H9 (cell line): Measurements from ENCODE around the gene FAM3A. TPM values are rescaled to one million over a fixed set of nuclear protein-coding genes. Genes with fewer than 3 reads are reported as not detected.

Experiments used
- DNase-seq: peaks from one replicate; pipeline ENCODE4 v3.0.0-alpha.2; 2017
- H2AFZ ChIP-seq: one replicate; pipeline ENCODE4 v1.6.1; 2013; ENCODE audit warnings: mild to moderate bottlenecking, low read length, control low read depth, moderate library complexity
- H2AK5ac ChIP-seq: 2 replicates; pipeline ENCODE4 v1.6.1; 2013; ENCODE audit warnings: low read length, control low read depth, mixed read lengths; ENCODE audit not compliant: insufficient read length
- H2BK120ac ChIP-seq: one replicate; pipeline ENCODE4 v1.6.1; 2013; ENCODE audit warnings: low read depth, mild to moderate bottlenecking, low read length, control low read depth, inconsistent platforms; ENCODE audit not compliant: poor library complexity, severe bottlenecking
- H2BK12ac ChIP-seq: 2 replicates; pipeline ENCODE4 v1.6.1; 2013; ENCODE audit warnings: low read length, control low read depth, mixed read lengths, low read depth; ENCODE audit not compliant: insufficient read length
- H2BK15ac ChIP-seq: 2 replicates; pipeline ENCODE4 v1.6.1; 2013; ENCODE audit warnings: low read depth, low read length, control low read depth
- H2BK20ac ChIP-seq: one replicate; pipeline ENCODE4 v1.6.1; 2013; ENCODE audit warnings: low read depth, mild to moderate bottlenecking, low read length, control low read depth, inconsistent platforms; ENCODE audit not compliant: poor library complexity, severe bottlenecking
- H2BK5ac ChIP-seq: 2 replicates; pipeline ENCODE4 v1.6.1; 2013; ENCODE audit warnings: low read length, control low read depth, mixed read lengths; ENCODE audit not compliant: insufficient read length
- H3K14ac ChIP-seq: 2 replicates; pipeline ENCODE4 v1.6.1; 2013; ENCODE audit warnings: low read length, control low read depth; ENCODE audit not compliant: insufficient read depth
- H3K18ac ChIP-seq: 2 replicates; pipeline ENCODE4 v1.6.1; 2013; ENCODE audit warnings: low read depth, mild to moderate bottlenecking, mixed read lengths, low read length, control low read depth; ENCODE audit not compliant: insufficient read length
- H3K23ac ChIP-seq: 2 replicates; pipeline ENCODE4 v1.6.1; 2013; ENCODE audit warnings: low read length, control low read depth, mixed read lengths, low read depth; ENCODE audit not compliant: insufficient read length
- H3K23me2 ChIP-seq: 2 replicates; pipeline ENCODE4 v1.6.1; 2013; ENCODE audit warnings: low read depth, mild to moderate bottlenecking, mixed read lengths, low read length, control low read depth; ENCODE audit not compliant: insufficient read length, poor library complexity, severe bottlenecking
- H3K27ac ChIP-seq: 2 replicates; pipeline ENCODE4 v1.5.1; 2013; ENCODE audit warnings: low read length, control low read depth, mixed read lengths, low read depth; ENCODE audit not compliant: insufficient read length
- H3K27me3 ChIP-seq: 2 replicates; pipeline ENCODE4 v1.6.1; 2013; ENCODE audit warnings: low read length, control low read depth, inconsistent platforms; ENCODE audit not compliant: insufficient read depth
- H3K4ac ChIP-seq: 2 replicates; pipeline ENCODE4 v1.6.1; 2013; ENCODE audit warnings: low read depth, mild to moderate bottlenecking, control low read depth, inconsistent platforms, low read length, moderate library complexity
- H3K4me1 ChIP-seq: 2 replicates; pipeline ENCODE4 v1.6.1; 2013; ENCODE audit warnings: low read length, control low read depth, inconsistent platforms; ENCODE audit not compliant: insufficient read depth
- H3K4me2 ChIP-seq: 2 replicates; pipeline ENCODE4 v1.6.1; 2013; ENCODE audit warnings: low read length, control low read depth, mixed read lengths; ENCODE audit not compliant: insufficient read length, insufficient read depth
- H3K56ac ChIP-seq: 2 replicates; pipeline ENCODE4 v1.6.1; 2013; ENCODE audit warnings: low read depth, mild to moderate bottlenecking, mixed read lengths, low read length, control low read depth; ENCODE audit not compliant: insufficient read length
- H3K79me1 ChIP-seq: 2 replicates; pipeline ENCODE4 v1.6.1; 2013; ENCODE audit warnings: low read depth, mild to moderate bottlenecking, moderate library complexity, low read length, control low read depth, inconsistent platforms; ENCODE audit not compliant: insufficient read depth, poor library complexity, severe bottlenecking
- H3K79me2 ChIP-seq: 2 replicates; pipeline ENCODE4 v1.6.1; 2013; ENCODE audit warnings: low read length, control low read depth, inconsistent platforms; ENCODE audit not compliant: insufficient read depth
- H3K9ac ChIP-seq: 2 replicates; pipeline ENCODE4 v1.6.1; 2013; ENCODE audit warnings: low read length, control low read depth, mixed read lengths; ENCODE audit not compliant: insufficient read length; ENCODE audit errors: extremely low read depth
- H3K9me3 ChIP-seq: one replicate; pipeline ENCODE4 v1.6.1; 2013; ENCODE audit warnings: low read depth, low read length, inconsistent platforms; ENCODE audit not compliant: control insufficient read depth
- H3T11ph ChIP-seq: one replicate; pipeline ENCODE4 v1.6.1; 2013; ENCODE audit warnings: mild to moderate bottlenecking, low read length, control low read depth, inconsistent platforms
- H4K20me1 ChIP-seq: one replicate; pipeline ENCODE4 v1.6.1; 2013; ENCODE audit not compliant: control insufficient read depth, insufficient read length, insufficient read depth
- H4K5ac ChIP-seq: 2 replicates; pipeline ENCODE4 v1.6.1; 2013; ENCODE audit warnings: low read depth, mild to moderate bottlenecking, mixed read lengths, low read length, control low read depth; ENCODE audit not compliant: insufficient read length
- H4K8ac ChIP-seq: replicated peaks from 2 replicates; pipeline ENCODE4 v1.6.1; 2013; ENCODE audit warnings: low read length, control low read depth, mixed read lengths, low read depth; ENCODE audit not compliant: insufficient read length
- H4K91ac ChIP-seq: 2 replicates; pipeline ENCODE4 v1.6.1; 2013; ENCODE audit warnings: low read depth, mild to moderate bottlenecking, moderate library complexity, mixed read lengths, low read length, control low read depth; ENCODE audit not compliant: insufficient read length
- H3K27ac Mint-ChIP-seq, 3 experiments: 2 replicates in 2 of 3; 3 replicates in 1 of 3; pipeline ENCODE4 v1.8.0; 2020 to 2021; ENCODE audit warnings: mixed read lengths in 3 of 3, mild to moderate bottlenecking in 1 of 3, moderate library complexity in 1 of 3
- H3K27me3 Mint-ChIP-seq: 2 replicates; pipeline ENCODE4 v1.8.0; 2021; ENCODE audit warnings: low read depth, mild to moderate bottlenecking, moderate library complexity, mixed read lengths
- H3K36me3 Mint-ChIP-seq, 3 experiments: 2 replicates in 2 of 3; 3 replicates in 1 of 3; pipeline ENCODE4 v1.8.0; 2020 to 2021; ENCODE audit warnings: low read depth in 3 of 3, mixed read lengths in 3 of 3; ENCODE audit not compliant: insufficient read depth in 1 of 3
- H3K4me1 Mint-ChIP-seq, 2 experiments: 2 replicates each; pipeline ENCODE4 v1.8.0; 2020; ENCODE audit warnings: mixed read lengths in 2 of 2
- H3K4me3 Mint-ChIP-seq, 2 experiments: 2 replicates in 1 of 2; 3 replicates in 1 of 2; pipeline ENCODE4 v1.8.0; 2020 to 2021; ENCODE audit warnings: mild to moderate bottlenecking in 2 of 2, mixed read lengths in 2 of 2, moderate library complexity in 1 of 2
- H3K9me3 Mint-ChIP-seq, 2 experiments: 2 replicates in 1 of 2; 3 replicates in 1 of 2; pipeline ENCODE4 v1.8.0; 2020; ENCODE audit warnings: mild to moderate bottlenecking in 2 of 2, mixed read lengths in 2 of 2, moderate library complexity in 1 of 2
- CTCF ChIP-seq: fragments of 200-600 bp; sonication (generic); conservative IDR thresholded peaks from 3 replicates; pipeline ENCODE4 v1.8.0; 2021; ENCODE audit warnings: antibody characterized with exemption, mild to moderate bottlenecking
- WGBS: extraction: QIAGEN DNeasy Blood & Tissue Kit; methylation state at CpG from one replicate; pipeline ENCODE4 v1.1.7; 2013; ENCODE audit warnings: missing lambda C conversion rate, low lambda C conversion rate, mixed read lengths; ENCODE audit not compliant: insufficient read length; ENCODE audit errors: extremely low coverage; 5-methylcytosine and 5-hydroxymethylcytosine counted together
- total RNA-seq: library from RNA; stranded (reverse); gene quantifications from 2 replicates; pipeline ENCODE4 v1.2.1, GENCODE V29; 2021

FAM3A gene
- total RNA-seq, 1 experiment from 2014 or later = 22.8 TPM

GRCh38 chrX:154494715-154495114, 21.3 kb downstream of the FAM3A start:
- Histone ChIP-seq H3K9ac (no peak overlapping the region), H3K4me1 (no peaks in the 10 kb centered on the region), H2AFZ (no peak overlapping the region), H3K56ac (no peak overlapping the region), H3K4me2 (no peak overlapping the region), H3K14ac (no peak overlapping the region), H3K23ac (no peak overlapping the region), H2BK120ac (no peak overlapping the region), H3K27me3 (no peaks in the 10 kb centered on the region), H4K5ac (no peak overlapping the region), H3K27ac (no peak overlapping the region), H2BK15ac (no peak overlapping the region), H3T11ph (no peak overlapping the region), H3K18ac (no peak overlapping the region), H4K8ac (no peak overlapping the region), H3K9me3 (peaks cover 7% of the 10 kb centered on the region), H4K91ac (no peak overlapping the region), H2AK5ac (no peak overlapping the region), H2BK5ac (no peak overlapping the region), H2BK12ac (no peak overlapping the region), H3K23me2 (no peaks in the 10 kb centered on the region), H2BK20ac (no peak overlapping the region), H4K20me1 (no peaks in the 10 kb centered on the region), H3K79me1 (no peaks in the 10 kb centered on the region), H3K79me2 (no peaks in the 10 kb centered on the region), H3K4ac (no peak overlapping the region)
- TF ChIP-seq CTCF = no peak
- Mint-ChIP-seq H3K4me3 (no peak overlapping the region), H3K4me1 (peaks cover 1 to 4% of the 10 kb centered on the region in 2 experiments; a peak in 3 of 4 replicates), H3K27me3 (peaks cover 7% of the 10 kb centered on the region; the same call in 1 of the 2 replicates), H3K27ac (no peak overlapping the region), H3K36me3 (no peaks in the 10 kb centered on the region; a peak in 2 of 7 replicates), H3K9me3 (peaks cover 55 to 65% of the 10 kb centered on the region in 2 experiments)
- no peak for DNase-seq
- WGBS = no CpG with 5 or more reads among the region's 3 CpGs
